Stimulated activated naive CD8-positive, alpha-beta T cell treated with anti-CD3 and anti-CD28 coated beads, Interleukin-15, Interleukin-2, amounts not matched to agents 100 U/mL and 50 U/mL, for 24 hours (primary cell): ENCODE results near the gene CCDC122.
"Not testable (repeated sequence)": the region's sequence is repeated elsewhere in the genome, so short reads cannot be mapped to it uniquely, and the experiment has no call there.

ENCODE experiments used
- ATAC-seq: fragments of 150-1000 bp; cut with Tn5 transposase; one replicate; pipeline ENCODE4 v1.10.0; 2021
- DNase-seq: peaks from one replicate; pipeline ENCODE4 v3.0.0; 2021

The CCDC122 gene

DNA sequence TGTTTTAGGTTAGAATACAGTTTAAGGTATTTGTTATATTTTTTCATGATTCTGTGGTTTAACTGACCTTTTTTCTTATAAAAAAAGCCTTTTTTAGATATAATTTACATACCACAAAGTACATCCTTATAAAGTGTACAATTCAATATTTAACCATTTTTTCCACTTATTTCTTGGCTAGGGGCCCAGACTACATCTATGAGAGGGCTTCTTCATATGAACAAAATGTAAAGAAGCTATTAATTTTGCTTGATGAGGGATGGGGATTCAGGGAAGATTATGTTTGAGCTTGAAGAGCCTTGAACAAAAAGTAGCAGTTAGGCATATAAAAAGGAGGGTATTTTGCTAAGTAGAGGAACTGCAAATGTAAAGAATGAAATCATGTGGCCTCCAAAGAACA is 2.2 kb downstream of the CCDC122 start:
- no peak for ATAC-seq
- DNase-seq: no peak

DNA sequence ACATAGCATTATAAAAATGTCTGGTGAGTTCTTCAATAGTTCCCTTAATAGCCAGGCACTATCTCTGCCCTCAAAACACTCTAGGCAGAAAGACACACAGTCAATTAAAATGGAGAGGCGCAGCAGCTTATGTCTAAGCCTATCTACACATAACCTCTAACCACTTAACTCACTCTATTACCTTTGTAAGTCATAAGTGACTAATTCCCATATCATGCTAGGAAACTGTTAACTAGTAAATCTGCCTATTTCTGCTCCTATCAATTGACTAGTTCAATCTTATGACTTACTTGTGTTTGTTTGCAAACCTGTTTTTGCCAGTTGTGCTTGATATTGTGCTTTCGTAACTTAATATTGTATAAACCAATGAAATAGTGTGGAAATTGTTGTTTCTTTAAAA is 3.2 kb downstream of the CCDC122 start:
- DNase-seq (no peak), ATAC-seq (no peak)

- DNase-seq (no peak), ATAC-seq (no peak)
Observed at GRCh38 chr13:43874504-43875092, 4.9 kb downstream of the CCDC122 start.

DNA sequence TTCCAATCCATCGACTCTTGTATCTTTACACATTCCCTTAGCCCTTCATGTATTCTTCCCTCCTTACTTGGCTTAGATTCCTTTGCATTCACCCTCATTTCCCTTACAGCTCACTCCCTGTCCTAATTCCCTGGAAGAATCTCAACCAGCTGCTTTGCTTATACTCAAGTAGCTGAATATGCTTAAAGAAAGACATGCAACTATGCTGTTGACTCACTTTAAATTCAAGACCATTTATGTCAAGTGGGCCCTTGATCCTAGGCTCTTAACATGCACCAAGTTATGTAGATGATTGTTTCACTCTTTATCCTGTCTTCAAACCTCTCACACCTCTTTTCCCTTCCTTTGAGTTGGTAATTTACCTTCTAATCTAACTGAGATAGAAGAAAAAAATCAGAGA is 7.4 kb downstream of the CCDC122 start:
- ATAC-seq (no peak), DNase-seq (no peak)

- ATAC-seq (no peak), DNase-seq (no peak)
Observed at GRCh38 chr13:43865892-43866291, 13.6 kb downstream of the CCDC122 start.

GRCh38 chr13:43864921-43865320 is 14.6 kb downstream of the CCDC122 start:
- ATAC-seq: no peak
- DNase-seq: no peak

- DNase-seq (no peak), ATAC-seq (no peak)
Observed at GRCh38 chr13:43861863-43862262, 17.7 kb downstream of the CCDC122 start.

DNA sequence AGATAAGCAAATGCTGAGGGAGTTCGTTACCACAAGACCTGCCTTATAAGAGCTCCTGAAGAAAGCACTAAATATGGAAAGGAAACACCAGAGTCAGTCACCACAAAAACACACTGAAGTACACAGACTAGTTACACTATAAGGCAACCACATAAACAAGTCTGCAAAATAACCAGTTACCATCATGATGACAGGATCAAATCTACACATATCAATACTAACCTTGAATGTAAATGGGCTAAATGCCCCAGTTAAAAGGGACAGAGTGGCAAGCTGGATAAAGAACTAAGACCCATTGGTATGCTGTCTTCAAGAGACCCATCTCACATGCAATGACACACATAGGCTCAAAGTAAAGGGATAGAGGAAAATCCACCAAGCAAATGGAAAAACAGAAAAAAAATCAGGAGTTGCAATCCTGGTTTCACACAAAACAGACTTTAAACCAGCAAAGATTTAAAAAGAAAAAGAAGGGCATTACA is 26.6 kb downstream of the CCDC122 start:
- ATAC-seq (no peak), DNase-seq (no peak)

- DNase-seq: no peak
- no peak for ATAC-seq
Observed at GRCh38 chr13:43850873-43851272, 28.7 kb downstream of the CCDC122 start.

GRCh38 chr13:43848001-43848649 is 31.4 kb downstream of the CCDC122 start:
- DNase-seq: no peak
- no peak for ATAC-seq

GRCh38 chr13:43846496-43847158 is 32.9 kb downstream of the CCDC122 start:
- no peak for ATAC-seq
- DNase-seq: no peak

GRCh38 chr13:43838909-43839308 is 40.6 kb downstream of the CCDC122 start:
- ATAC-seq (no peak), DNase-seq (no peak)

- DNase-seq (no peak), ATAC-seq (no peak)
Observed at GRCh38 chr13:43835701-43836100, 43.8 kb downstream of the CCDC122 start.

- DNase-seq (no peak), ATAC-seq (no peak)
Observed at GRCh38 chr13:43831088-43831487, 48.5 kb downstream of the CCDC122 start.

GRCh38 chr13:43830497-43830881 is 49.1 kb downstream of the CCDC122 start:
- no peak for DNase-seq
- no peak for ATAC-seq

- not testable (repeated sequence) for DNase-seq, ATAC-seq
Observed at GRCh38 chr13:43824656-43825055, 54.9 kb downstream of the CCDC122 start.

DNA sequence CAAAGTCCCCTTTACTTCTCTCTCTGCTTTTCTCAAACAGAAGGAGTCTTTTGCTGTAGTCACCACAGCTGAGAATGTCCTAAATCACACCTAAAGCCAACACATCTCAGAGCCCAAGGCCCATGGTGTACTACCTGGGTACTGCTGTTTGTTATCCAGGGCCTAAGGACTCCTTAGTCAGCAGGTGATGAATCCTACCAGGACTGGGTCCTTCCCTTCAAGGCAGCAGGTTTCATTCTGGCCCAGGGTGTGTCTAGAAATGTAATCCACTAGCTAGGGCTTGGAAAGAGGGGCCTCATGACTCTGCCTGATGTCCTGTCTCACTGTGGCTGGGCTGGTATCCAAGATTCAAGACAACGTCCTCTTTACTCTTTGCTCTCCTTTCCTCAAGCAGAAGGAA is 56.6 kb downstream of the CCDC122 start:
- ATAC-seq (no peak), DNase-seq (no peak)

DNA sequence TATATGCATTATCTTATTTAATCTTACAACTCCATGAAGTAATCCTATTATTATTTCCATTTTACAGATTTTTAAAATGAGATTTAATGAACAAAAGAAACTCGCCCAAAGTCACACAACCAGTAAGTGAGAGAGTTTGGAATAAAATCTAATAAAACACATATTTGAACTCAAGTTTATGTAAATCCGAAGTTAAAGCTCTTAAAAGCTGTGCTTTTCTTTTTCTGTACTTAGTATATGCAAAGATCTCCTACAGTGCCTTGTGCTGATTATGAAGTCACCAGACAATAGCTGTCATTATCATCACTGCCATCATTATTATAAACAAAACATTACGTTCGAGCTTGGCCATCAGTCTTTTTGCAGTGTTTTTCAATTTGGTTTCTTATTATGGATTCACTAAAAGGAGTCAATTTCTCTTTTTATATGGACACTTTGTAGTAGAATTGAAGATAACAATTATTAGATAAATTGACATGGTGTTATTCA is 63.1 kb downstream of the CCDC122 start:
- no peak for DNase-seq
- no peak for ATAC-seq

DNA sequence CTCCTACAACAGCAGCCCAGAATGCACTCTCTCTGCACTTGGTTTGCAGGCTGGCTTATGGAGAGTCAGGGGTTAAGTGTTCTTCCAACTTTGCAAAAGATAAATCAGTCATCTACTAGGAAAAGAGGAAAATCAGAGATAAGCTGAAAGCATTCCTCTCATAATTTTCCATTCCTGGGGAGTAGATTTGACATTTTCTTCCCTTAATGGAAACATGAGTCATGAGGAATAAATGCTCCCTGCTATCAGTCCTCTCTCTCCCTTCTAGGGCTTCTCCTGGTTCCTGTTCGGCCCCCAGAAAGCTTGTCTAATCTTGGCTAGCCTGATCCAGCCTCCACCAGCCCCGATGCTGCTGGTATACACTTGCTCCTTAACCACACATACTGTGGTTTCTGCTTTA is 64.3 kb downstream of the CCDC122 start:
- DNase-seq (no peak), ATAC-seq (no peak)

- ATAC-seq (no peak), DNase-seq (no peak)
Observed at GRCh38 chr13:43808676-43809075, 70.9 kb downstream of the CCDC122 start.

DNA sequence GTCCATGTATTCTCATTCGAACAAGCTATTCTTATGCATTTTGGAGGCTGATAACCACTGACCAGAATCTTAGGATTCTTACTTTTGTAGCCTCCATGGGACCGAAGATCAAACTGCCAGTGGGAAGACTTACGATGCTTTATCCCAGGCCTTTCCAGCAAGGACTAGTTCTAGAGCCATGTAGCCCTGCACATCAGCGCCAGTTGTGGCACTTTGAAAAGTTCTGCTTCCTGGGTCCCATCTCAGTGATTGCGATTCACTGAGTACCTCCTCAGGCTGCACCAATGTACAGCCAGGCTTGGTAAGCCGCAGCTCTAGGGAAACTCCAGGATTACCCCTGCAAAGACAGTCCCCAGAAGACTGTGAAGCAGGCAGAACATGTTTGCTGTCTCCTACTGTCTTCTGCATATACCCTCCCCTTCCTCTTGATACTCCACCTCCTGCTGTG is 73.8 kb downstream of the CCDC122 start:
- DNase-seq (no peak), ATAC-seq (no peak)

GRCh38 chr13:43805071-43805468 is 74.5 kb downstream of the CCDC122 start:
- no peak for DNase-seq
- ATAC-seq: peak; percentile 92

GRCh38 chr13:43804461-43805070 is 75.0 kb downstream of the CCDC122 start:
- no peak for DNase-seq

More at GRCh38 chr13:43804461-43805070, 75.0 kb downstream of the CCDC122 start:
- ATAC-seq: no peak
